Vagina (tissue), 2 donors: ENCODE data around the gene CFAP299. TPM values are rescaled to one million over a fixed set of nuclear protein-coding genes. Genes with fewer than 3 reads are reported as not detected.

ENCODE experiments used
- DNase-seq, 2 donors: peaks; one replicate each; pipeline ENCODE4 v3.0.0-alpha.2; 2017; ENCODE audit errors: extremely low spot score in 2 of 2
- H3K27ac ChIP-seq: fragments of 200-600 bp; sonication (generic); one replicate; pipeline ENCODE4 v1.5.1; 2019
- H3K27me3 ChIP-seq: fragments of 200-600 bp; sonication (generic); one replicate; pipeline ENCODE4 v1.5.1; 2019
- H3K36me3 ChIP-seq, 2 donors: fragments of 200-600 bp; sonication (generic); one replicate each; pipeline ENCODE4 v1.5.1; 2017 to 2019
- H3K4me1 ChIP-seq: fragments of 200-600 bp; sonication (generic); one replicate; pipeline ENCODE4 v1.5.1; 2019
- H3K4me3 ChIP-seq, 2 donors: fragments of 200-600 bp; sonication (generic); 1 replicate in 1 of 2; 2 replicates in 1 of 2; pipeline ENCODE4 v1.5.1; 2016 to 2019
- H3K9me3 ChIP-seq: fragments of 200-600 bp; sonication (generic); one replicate; pipeline ENCODE4 v1.5.1; 2019
- CTCF ChIP-seq, 3 experiments: fragments of 450-650 bp in 2 of 3; fragments of 200-600 bp in 1 of 3; sonication (generic) in 1 of 3; IDR thresholded peaks; one replicate each; pipeline ENCODE4 v1.5.1; 2017 to 2019; ENCODE audit warnings: antibody characterized with exemption in 3 of 3, mild to moderate bottlenecking in 2 of 3, moderate library complexity in 2 of 3
- POLR2A ChIP-seq, 2 donors: fragments of 450-650 bp; IDR thresholded peaks; one replicate each; pipeline ENCODE4 v1.6.1; 2017; ENCODE audit warnings: antibody characterized with exemption in 2 of 2, mild to moderate bottlenecking in 2 of 2, moderate library complexity in 2 of 2
- POLR2AphosphoS5 ChIP-seq, 2 donors: sonication (generic); formaldehyde crosslinking; IDR thresholded peaks; one replicate each; pipeline ENCODE4 v1.9.0; 2017; ENCODE audit warnings: antibody characterized with exemption in 2 of 2, mild to moderate bottlenecking in 2 of 2, low read depth in 1 of 2; ENCODE audit not compliant: insufficient read depth in 1 of 2
- intact Hi-C: fragments of 100-400 bp; cut with DNase I; formaldehyde crosslinking; loops from one replicate; pipeline ENCODE4 v1.15.1; 2023
- total RNA-seq: library from RNA; depleted of rRNA; stranded (reverse); fragments of >200 nt; gene quantifications from one replicate; pipeline ENCODE4 v1.2.3, GENCODE V29; 2016

Gene CFAP299
- total RNA-seq, 1 donor from 2014 or later: not detected

- no peak overlapping the region for H3K27ac ChIP-seq
- H3K4me3 ChIP-seq: no peak overlapping the region
- no peaks in the 10 kb centered on the region for H3K36me3 ChIP-seq
- no peaks in the 10 kb centered on the region for H3K4me1 ChIP-seq
- no peak for DNase-seq
- no peaks in the 10 kb centered on the region for H3K27me3 ChIP-seq
- intact Hi-C loops: no loop called here
- H3K9me3 ChIP-seq: no peaks in the 10 kb centered on the region
- TF ChIP-seq CTCF (IDR thresholded peaks at IDR 0.05) (peak in 2 of 3 experiments; percentile 20 to 21), POLR2A (IDR thresholded peaks at IDR 0.05) (no peak), POLR2AphosphoS5 (IDR thresholded peaks at IDR 0.05; ENCODE audit: insufficient read depth in 1 of 2, low read depth in 1 of 2) (no peak)
Measured at GRCh38 chr4:80361329-80361900, 25.9 kb downstream of the CFAP299 start.

- no peaks in the 10 kb centered on the region for H3K4me1 ChIP-seq
- no peak overlapping the region for H3K4me3 ChIP-seq
- H3K27me3 ChIP-seq: no peaks in the 10 kb centered on the region
- no peak for TF ChIP-seq CTCF (IDR thresholded peaks at IDR 0.05)
- TF ChIP-seq POLR2AphosphoS5 (IDR thresholded peaks at IDR 0.05; ENCODE audit: insufficient read depth in 1 of 2, low read depth in 1 of 2): no peak
- no peak for TF ChIP-seq POLR2A (IDR thresholded peaks at IDR 0.05)
- no peak overlapping the region for H3K27ac ChIP-seq
- H3K36me3 ChIP-seq: no peaks in the 10 kb centered on the region
- DNase-seq: no peak
- no peaks in the 10 kb centered on the region for H3K9me3 ChIP-seq
- intact Hi-C loops: no loop called here
Measured at GRCh38 chr4:80362578-80363181, 27.1 kb downstream of the CFAP299 start.

- DNase-seq: no peak
Measured at GRCh38 chr4:80365928-80366327, 30.4 kb downstream of the CFAP299 start.

GRCh38 chr4:80367737-80368136 is 32.2 kb downstream of the CFAP299 start:
- Histone ChIP-seq H3K9me3 (no peaks in the 10 kb centered on the region), H3K4me1 (no peaks in the 10 kb centered on the region), H3K4me3 (no peak overlapping the region), H3K27ac (no peak overlapping the region), H3K27me3 (no peaks in the 10 kb centered on the region), H3K36me3 (no peaks in the 10 kb centered on the region)
- DNase-seq: no peak
- TF ChIP-seq CTCF (IDR thresholded peaks at IDR 0.05) (no peak), POLR2A (IDR thresholded peaks at IDR 0.05) (no peak), POLR2AphosphoS5 (IDR thresholded peaks at IDR 0.05; ENCODE audit: insufficient read depth in 1 of 2, low read depth in 1 of 2) (no peak)
- intact Hi-C loops: no loop called here

More at GRCh38 chr4:80365928-80366327, 30.4 kb downstream of the CFAP299 start:
- no peaks in the 10 kb centered on the region for H3K27me3 ChIP-seq
- no peak overlapping the region for H3K4me3 ChIP-seq
- intact Hi-C loops: no loop called here
- TF ChIP-seq POLR2AphosphoS5 (IDR thresholded peaks at IDR 0.05; ENCODE audit: insufficient read depth in 1 of 2, low read depth in 1 of 2) (no peak), CTCF (IDR thresholded peaks at IDR 0.05) (peak in 1 of 3 experiments; percentile 26), POLR2A (IDR thresholded peaks at IDR 0.05) (no peak)
- H3K9me3 ChIP-seq: no peaks in the 10 kb centered on the region
- H3K36me3 ChIP-seq: no peaks in the 10 kb centered on the region
- H3K27ac ChIP-seq: no peak overlapping the region
- H3K4me1 ChIP-seq: no peaks in the 10 kb centered on the region

- Histone ChIP-seq H3K27ac (no peak overlapping the region), H3K4me3 (no peak overlapping the region), H3K36me3 (no peaks in the 10 kb centered on the region), H3K4me1 (no peaks in the 10 kb centered on the region), H3K9me3 (no peaks in the 10 kb centered on the region), H3K27me3 (no peaks in the 10 kb centered on the region)
- intact Hi-C loops: no loop called here
- TF ChIP-seq POLR2AphosphoS5 (IDR thresholded peaks at IDR 0.05; ENCODE audit: insufficient read depth in 1 of 2, low read depth in 1 of 2): no peak
- TF ChIP-seq POLR2A (IDR thresholded peaks at IDR 0.05): no peak
- no peak for TF ChIP-seq CTCF (IDR thresholded peaks at IDR 0.05)
- no peak for DNase-seq
Measured at GRCh38 chr4:80370635-80371034, 35.1 kb downstream of the CFAP299 start.
